HG03039 (cell line): ENCODE data around the gene LRMDA.

Experiments
- ATAC-seq: cut with Tn5 transposase; IDR thresholded peaks from one replicate; pipeline ENCODE4 v1.9.1; 2021; ENCODE audit warnings: mild to moderate bottlenecking, moderate library complexity; ENCODE audit not compliant: unreplicated experiment

LRMDA gene

GRCh38 chr10:75851580-75852345 is 420.3 kb downstream of the LRMDA start:
- ATAC-seq = no peak

- ATAC-seq = no peak
Observed at GRCh38 chr10:75852851-75853484, 421.5 kb downstream of the LRMDA start.

GRCh38 chr10:75857269-75857846 is 425.9 kb downstream of the LRMDA start:
- no peak for ATAC-seq

GRCh38 chr10:75857896-75858295 is 426.5 kb downstream of the LRMDA start:
- no peak for ATAC-seq

GRCh38 chr10:75858339-75858738 is 426.9 kb downstream of the LRMDA start:
- ATAC-seq = no peak

GRCh38 chr10:75859141-75859540 is 427.7 kb downstream of the LRMDA start:
- no peak for ATAC-seq

GRCh38 chr10:75860009-75860408 is 428.6 kb downstream of the LRMDA start:
- ATAC-seq = no peak

GRCh38 chr10:75861582-75861981 is 430.2 kb downstream of the LRMDA start:
- ATAC-seq = no peak

- ATAC-seq = no peak
Observed at GRCh38 chr10:75862935-75863334, 431.5 kb downstream of the LRMDA start.

GRCh38 chr10:75864717-75865116 is 433.3 kb downstream of the LRMDA start:
- ATAC-seq = no peak

GRCh38 chr10:75865413-75866299 is 434.2 kb downstream of the LRMDA start:
- ATAC-seq = no peak

GRCh38 chr10:75866300-75866625 is 434.8 kb downstream of the LRMDA start:
- no peak for ATAC-seq

GRCh38 chr10:75866731-75867130 is 435.3 kb downstream of the LRMDA start:
- no peak for ATAC-seq

- ATAC-seq = no peak
Observed at GRCh38 chr10:75868574-75868973, 437.1 kb downstream of the LRMDA start.

- ATAC-seq = no peak
Observed at GRCh38 chr10:75870039-75870645, 438.7 kb downstream of the LRMDA start.

- ATAC-seq = no peak
Observed at GRCh38 chr10:75875740-75876139, 444.3 kb downstream of the LRMDA start.

GRCh38 chr10:75876710-75877109 is 445.3 kb downstream of the LRMDA start:
- ATAC-seq = no peak

- no peak for ATAC-seq
Observed at GRCh38 chr10:75877877-75878276, 446.5 kb downstream of the LRMDA start.

- ATAC-seq = no peak
Observed at GRCh38 chr10:75878586-75878985, 447.2 kb downstream of the LRMDA start.

- no peak for ATAC-seq
Observed at GRCh38 chr10:75880031-75880775, 448.8 kb downstream of the LRMDA start.
